ENCODE data around the gene NDUFB10.

NDUFB10 gene

DNA sequence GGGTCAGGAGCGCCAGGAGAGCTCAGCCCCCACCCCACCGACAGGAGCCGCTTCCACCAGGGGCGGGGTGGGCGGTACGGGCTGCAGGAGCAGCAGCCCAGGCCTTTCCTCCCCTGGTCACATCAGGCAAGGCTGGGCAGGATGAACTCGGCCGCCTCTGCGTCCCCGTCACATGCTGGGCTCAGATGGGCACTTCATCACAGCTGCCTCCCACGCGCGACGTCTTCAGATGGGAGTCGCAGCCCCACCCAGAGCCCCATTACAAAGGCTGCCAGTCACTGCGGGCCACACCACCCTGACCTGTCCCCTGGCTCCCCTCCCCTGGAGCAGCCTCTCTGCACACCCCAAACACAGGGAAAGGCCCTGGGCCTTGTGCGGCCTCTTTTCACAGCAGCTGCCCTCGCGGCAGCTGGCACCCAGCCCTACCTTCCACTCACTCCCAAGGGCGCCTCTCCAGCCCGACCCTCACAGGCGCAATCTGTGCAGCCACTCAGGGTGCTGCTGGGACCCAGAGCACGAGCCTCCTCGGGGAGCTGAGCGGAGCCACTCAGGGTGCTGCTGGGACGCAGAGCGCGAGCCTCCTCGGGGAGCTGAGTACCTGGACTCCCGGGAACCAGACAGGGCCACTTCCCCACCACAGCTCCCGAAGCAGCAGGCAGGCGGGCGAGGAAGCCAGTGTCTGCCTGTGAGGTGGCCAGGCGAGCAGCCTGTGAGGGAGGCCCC is 45.6 kb downstream of the NDUFB10 start:
- no peak for DNase-seq

- DNase-seq: no peak
Measured at GRCh38 chr16:2005646-2006045, 46.3 kb downstream of the NDUFB10 start.

- DNase-seq: no peak
Measured at GRCh38 chr16:2006317-2006716, 47.0 kb downstream of the NDUFB10 start.

GRCh38 chr16:2007081-2007836 is 47.9 kb downstream of the NDUFB10 start:
- no peak for DNase-seq

DNA sequence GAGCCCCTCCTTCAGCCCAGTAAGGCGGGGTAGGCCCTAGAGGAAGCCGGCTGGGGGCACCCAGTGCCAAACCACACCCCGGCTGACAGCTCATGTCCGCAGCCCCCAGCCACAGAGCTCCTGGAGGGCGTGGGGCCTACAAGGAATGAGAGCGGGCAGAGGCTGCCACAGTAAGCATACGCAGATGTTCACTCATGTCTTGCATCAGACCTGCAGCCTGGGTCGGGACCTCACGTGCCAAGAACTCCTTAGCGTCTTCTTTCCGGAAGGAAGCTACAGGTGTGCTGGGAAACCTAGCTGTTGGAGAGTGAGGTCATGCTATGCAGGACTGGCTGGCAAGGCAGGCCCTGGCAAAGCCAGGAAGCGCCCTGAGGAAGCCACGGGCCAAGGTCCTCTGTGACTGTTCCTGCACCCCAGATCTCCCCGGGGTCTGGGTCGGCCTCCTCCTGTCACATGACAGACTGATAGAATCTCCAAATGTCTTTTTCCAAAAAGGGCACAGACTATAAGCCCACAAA is 48.7 kb downstream of the NDUFB10 start:
- DNase-seq: no peak

GRCh38 chr16:2008631-2009163 is 49.4 kb downstream of the NDUFB10 start:
- DNase-seq: no peak

- no peak for DNase-seq
Measured at GRCh38 chr16:2009164-2009711, 49.9 kb downstream of the NDUFB10 start.

DNA sequence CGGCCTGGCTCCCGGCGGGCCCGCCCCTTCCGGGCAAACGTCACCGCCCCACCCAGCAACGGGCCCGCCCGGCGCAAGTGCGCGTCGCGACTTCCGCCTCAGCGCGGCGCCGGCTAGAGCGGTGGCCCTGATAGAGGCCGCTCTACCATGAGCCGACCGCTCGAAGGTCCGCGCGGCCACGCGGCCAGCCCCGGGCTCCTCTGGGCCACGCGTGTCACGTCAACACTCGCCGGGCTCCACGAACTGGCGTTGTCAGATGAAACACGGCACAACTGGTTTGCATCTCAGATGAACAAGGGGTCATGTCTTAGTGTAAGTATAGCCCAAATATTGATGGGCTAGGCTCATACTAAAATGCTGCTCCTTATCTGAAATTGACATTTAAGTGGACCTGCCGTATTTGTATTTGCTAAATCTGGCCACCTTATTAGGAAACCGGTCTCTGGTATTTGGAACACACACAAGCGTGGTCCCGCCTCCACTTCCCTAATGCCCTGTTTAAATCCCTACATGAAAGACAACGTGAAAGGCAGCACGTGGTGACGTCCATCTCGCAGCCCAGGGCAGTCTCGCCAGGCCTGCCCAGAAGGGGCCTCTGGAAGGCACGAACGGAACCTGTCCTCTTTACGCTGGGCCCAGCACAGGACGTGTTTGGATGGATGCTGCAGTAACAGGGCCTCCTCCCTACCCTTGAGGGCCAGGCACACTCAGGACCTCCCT is 50.6 kb downstream of the NDUFB10 start, which contains the start of gene ZNF598:
TSS of gene ZNF598 (minus strand) at position 31 of the 720 bp plus-strand sequence.
- no peak for DNase-seq
